Stimulated activated CD4-positive, alpha-beta T cell treated with anti-CD3 and anti-CD28 coated beads, Interleukin-2, amount 100 ng/mL, for 48 hours (primary cell): ENCODE measurements around the gene HEMK1.

Source experiments
- DNase-seq, 2 donors: peaks; one replicate each; pipeline ENCODE4 v3.0.0-alpha.2; 2020

HEMK1 gene

DNA sequence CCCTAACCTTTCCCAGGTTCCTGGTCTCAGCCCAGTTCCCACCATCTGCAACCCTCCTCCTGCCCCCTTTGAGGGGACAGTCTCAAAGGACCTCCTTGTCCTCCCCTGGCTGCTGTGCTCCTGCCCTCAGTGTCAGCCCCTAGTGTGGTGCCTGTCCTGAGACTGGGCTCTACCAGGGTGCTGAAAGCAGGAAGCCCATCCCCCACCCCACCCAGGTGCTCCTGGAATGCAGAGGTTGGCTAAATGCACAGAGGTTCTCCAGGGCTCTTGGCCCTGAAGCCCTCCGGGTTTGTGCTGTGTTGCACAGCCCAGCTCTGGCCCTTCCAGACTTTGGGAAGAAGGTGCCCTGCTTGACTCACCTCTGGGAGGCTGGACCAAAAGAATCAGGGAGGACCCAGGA lies 23.5 kb upstream of the HEMK1 start:
- no peak for DNase-seq

GRCh38 chr3:50549226-50549625 lies 20.1 kb upstream of the HEMK1 start:
- no peak for DNase-seq

GRCh38 chr3:50550079-50550736 lies 19.1 kb upstream of the HEMK1 start:
- DNase-seq = peak; percentile 65 to 69

DNA sequence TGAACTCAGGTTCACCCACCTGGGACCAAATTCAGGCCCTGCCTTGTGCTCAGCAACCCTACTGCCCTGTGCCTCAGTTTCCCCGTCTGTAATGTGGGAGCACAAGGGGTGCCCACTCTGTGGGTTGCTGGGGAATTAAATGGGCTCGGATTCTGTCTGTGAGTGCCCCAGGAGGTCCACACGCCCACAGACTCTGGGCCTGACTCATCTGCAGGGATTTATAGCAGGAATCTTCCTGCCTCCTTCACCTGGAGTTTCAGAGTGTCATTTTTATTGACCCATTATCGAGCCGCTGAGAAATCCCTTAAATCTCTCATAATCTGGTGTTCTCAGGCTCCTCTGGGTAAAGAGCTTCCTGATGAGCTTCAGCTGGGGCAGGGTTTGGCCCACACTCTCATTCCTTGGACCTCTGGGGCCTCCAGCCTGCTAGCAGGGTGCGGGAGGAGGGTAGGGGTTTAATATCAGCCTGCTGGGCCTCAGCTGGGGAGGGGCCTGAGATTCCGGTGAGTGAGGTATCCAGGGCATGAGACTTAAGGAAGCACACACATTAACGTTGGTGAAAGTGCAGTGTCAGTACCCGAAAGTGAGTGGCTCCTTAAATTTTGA lies 18.2 kb upstream of the HEMK1 start:
- no peak for DNase-seq

DNA sequence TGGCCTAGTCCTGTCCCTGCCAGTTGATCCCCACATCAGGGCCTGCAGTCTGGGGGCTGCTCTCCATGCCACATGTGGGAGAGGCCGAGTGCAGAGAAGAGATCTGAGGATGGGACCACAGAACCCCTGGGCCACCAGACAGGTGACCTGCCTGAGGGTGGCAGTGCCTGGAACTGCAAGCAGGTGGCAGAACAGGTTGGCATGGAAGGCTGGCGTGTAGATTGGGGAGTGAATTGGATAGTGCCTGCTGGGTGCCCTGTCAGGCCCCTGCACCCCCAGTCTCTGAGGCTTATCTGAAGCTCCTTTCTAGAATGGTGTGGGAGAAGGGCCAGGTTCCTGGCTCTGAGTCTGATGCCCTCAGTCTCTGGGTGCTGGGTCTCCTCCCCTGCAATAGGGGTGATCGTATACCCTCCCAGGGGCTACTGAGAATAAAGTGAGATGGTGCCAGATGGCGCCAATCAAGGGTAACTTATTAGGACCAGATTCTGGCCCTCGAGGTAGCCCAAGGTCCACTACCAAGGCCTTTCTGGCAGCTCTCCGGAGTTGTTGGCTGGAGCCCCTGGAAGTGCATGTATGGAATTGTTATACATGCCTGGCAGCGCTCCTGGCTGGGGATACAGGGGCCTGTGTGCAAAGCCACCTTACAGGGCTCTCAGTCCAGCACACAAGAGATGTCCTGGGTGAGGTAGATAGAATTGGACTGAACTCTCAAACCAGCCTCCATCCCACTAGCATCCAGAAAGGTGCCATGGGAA lies 17.5 kb upstream of the HEMK1 start:
- no peak for DNase-seq

GRCh38 chr3:50552598-50552997 lies 16.7 kb upstream of the HEMK1 start:
- no peak for DNase-seq

DNA sequence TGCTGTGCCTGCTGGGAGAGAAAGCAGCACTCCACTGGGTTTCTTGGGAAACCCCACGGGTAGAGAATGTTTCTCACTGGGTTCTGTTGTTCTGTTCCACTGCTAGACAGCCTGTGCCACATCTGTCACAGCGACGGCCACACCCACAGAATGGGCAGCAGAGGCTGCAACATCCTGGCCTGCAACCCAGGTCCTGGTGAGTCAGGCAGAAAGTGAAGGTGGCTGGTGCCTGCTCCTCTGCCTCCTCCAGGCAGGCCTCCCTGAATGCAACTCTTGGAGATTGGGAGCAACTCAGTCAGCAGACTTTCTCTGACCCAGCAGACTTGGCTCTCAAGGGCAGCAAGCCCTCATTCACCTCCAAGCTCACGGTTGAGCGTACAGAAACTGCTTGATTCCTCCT lies 14.8 kb upstream of the HEMK1 start:
- peak in 1 of 2 donors; percentile 24 for DNase-seq

- no peak for DNase-seq
Observed at GRCh38 chr3:50557106-50557505, 12.2 kb upstream of the HEMK1 start.

GRCh38 chr3:50557915-50558314 lies 11.4 kb upstream of the HEMK1 start:
- DNase-seq = no peak

DNA sequence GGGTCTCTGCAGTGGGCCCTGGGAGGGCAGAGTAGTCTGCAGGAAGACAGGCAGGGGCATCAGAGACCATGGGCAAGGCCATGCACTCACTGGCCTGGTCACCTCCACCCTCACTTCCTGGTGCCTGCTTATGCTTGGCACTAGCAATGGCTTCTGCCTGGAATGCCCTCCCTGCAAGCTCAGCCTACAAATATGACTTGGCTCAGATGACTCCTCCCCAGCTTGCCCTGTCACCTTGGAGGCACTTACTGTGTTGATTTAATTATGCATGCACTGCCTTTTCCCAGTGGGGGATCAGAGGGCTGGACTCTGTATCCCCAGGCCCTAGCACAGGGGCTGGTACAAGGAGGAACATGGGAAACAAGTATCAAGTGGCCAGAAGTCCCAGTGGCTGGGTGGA lies 9.6 kb upstream of the HEMK1 start:
- no peak for DNase-seq

DNA sequence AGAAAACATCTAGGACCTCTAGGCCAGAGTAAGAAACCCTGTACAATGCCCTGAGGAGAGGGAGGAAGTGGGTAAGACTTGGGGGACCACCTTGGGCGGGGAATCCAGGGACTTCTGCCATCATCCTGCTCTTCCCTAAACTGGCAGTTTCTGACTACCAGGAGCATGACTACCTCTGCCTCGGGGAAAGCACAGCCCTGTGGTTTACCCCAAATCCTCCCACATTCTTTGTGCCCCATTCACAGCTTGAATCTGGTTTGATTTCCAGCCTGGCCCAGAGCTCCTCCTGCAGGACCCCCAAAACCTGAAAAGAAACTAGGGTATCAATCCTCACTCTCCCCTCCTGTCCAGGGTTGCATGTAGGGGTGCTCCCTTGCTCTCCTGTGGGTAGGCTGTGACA lies 6.5 kb upstream of the HEMK1 start:
- no peak for DNase-seq

GRCh38 chr3:50563867-50564266 lies 5.5 kb upstream of the HEMK1 start:
- no peak for DNase-seq

GRCh38 chr3:50564321-50564720 lies 5.0 kb upstream of the HEMK1 start:
- DNase-seq = no peak

- DNase-seq = no peak
Observed at GRCh38 chr3:50567011-50567385, 2.3 kb upstream of the HEMK1 start.

DNA sequence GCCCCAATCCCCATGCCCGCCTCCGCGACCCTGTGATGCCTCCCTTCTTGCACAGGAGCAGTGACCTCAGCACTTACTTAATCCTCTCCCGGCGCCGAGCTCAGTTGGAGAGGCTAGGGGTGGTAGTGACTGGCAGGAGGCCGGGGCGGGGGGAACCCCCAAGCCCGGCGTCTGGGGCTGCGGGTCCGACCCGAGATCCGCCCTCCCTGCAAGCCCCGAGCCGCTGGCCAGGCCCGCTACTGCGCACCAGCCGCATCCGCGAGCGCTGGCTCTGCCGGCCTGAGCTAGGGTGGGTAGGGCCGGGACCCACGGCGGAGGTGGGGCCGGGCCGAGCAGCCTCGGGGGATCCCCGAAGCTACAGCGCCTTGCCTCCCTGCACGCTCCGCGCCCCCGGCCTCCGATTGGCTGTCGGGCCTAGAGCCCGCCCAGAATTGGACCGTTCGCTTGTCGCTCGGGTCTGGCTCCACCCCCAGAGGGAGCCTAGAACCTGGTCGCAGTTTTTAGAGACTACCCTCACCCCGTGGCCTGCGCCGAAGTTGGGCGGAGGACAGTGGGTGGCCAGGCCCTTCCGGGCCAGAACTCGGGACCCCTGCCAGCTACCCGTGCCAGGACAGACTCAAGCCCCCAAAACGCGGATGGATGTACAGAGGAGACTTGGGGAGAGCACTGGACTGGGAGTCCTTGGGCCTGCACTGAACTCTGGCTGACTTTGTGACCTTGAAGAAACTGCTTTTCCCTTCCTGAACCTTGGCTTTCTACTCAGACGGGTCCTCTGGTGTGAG lies 1.7 kb upstream of the HEMK1 start, which contains the start of gene C3orf18:
C3orf18 (minus strand) TSS at position 362 of the 782 bp plus-strand sequence. CDS start 2,048 bp downstream, outside the sequence.
- peak; percentile 92 to 93 for DNase-seq

- DNase-seq = no peak
Observed at GRCh38 chr3:50570508-50571279, 1.4 kb downstream of the HEMK1 start.

DNA sequence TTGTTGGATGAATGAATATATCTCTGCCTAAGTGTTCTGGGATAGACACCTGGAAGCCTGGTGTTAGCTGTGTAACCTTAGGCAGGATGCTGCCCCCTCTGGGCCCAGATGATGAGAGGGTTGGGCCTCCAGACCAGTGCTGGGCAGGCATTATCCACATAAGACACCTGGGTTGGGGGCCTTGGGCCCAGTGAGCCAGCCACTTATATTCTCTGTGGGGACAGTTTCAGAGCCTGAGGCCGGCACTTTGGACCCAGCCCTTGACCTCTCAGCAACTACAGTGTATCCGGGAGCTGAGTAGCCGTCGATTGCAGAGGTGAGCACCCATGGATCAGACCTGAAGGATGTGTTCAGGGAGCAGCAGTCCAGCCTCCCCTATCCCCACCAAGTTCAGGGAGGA lies 2.2 kb downstream of the HEMK1 start:
- no peak for DNase-seq

GRCh38 chr3:50572158-50572557 lies 2.8 kb downstream of the HEMK1 start:
- DNase-seq = peak; percentile 79 to 80

- DNase-seq = peak; percentile 44 to 61
Observed at GRCh38 chr3:50572801-50573371, 3.6 kb downstream of the HEMK1 start.

DNA sequence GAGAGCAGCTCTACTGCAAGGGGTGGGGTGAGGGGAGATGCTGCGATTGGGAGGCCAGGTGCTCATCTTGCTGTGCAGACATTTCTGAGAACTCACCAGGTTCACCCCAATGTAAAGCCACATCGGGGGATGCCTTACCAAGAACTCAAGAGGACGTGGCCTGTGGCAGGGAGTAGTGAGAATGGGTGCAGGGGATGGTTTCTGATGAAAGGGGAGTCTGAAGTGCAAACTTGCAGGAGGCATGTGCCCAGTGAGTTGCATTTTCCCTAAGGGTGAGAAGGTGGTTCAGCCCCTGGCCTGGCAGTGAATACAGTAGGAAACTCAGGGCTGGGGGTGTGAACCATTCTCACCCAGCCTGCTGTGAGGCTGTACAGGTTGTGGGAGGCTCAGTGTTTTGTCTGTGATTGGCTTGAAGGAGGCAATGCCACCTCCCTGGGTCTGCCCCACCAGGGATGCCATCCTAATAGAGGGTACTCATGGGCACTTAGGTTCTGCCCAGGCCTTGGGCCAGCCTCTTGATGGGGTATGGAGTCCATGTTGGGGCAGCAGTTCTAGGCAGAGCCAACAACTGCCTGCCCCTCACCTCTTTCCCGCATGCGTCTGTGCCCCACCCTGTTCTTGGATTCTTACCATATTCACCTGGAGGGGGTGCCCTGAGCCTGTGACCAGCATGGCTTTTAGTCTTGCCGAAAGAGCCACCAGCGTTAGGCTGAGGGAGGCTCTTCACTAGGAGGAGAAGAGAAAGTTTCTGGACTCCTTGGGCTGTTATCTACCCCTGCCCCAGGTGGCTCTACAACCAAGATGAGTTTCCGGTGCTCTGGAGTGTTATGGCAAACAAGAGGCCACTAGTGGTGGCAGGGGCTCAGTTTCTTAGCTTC lies 4.5 kb downstream of the HEMK1 start:
- peak; percentile 57 to 69 for DNase-seq

DNA sequence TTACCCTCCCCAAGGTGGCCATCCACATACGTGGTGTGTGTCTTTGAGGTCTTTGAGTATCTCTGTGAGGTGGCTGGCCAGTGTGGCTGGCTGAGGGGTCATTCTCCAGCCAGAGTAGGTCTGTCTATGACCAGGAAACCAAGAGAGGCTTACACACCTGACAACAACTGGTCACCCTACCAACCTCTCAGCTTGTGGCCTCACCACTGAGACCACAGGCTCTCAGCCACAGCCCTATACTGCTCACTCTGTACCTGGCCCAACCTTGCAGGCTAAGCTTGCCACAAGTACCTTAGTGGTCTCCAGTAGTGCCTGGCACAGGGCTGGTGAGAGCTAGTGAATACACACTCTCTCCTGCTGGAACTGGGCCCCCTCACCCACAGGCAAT lies 5.1 kb downstream of the HEMK1 start:
- DNase-seq = no peak
